Measurements from ENCODE around the gene SHROOM1. TPM values are rescaled to one million over a fixed set of nuclear protein-coding genes. Genes with fewer than 3 reads are reported as not detected.

Gene SHROOM1
- 1 to 10 TPM; 2.5 to 2.7 TPM for total RNA-seq

GRCh38 chr5:132830436-132831094 is at the start of gene SHROOM1:
Gene SHROOM1 (minus strand): TSS chr5:132830647. CDS start chr5:132826140, 4,507 bp downstream.
- no peak for DNase-seq
- no peaks in the 10 kb centered on the region for H3K9me3 Mint-ChIP-seq
- CTCF ChIA-PET = interaction anchor here (0.8 to 5.2 kb wide), 10 partner anchors 10 to 329 kb away, joined by 3 to 36 read pairs (median 5); partner anchors contain the start of genes CCNI2, GDF9 and UQCRQ
- no peaks in the 10 kb centered on the region for H3K36me3 Mint-ChIP-seq (ENCODE audit: low read depth)
- POLR2A ChIA-PET = interaction anchor here (0.9 to 1.4 kb wide), 3 partner anchors 17 to 132 kb away, joined by 3 to 5 read pairs (median 3); partner anchors contain the start of gene SOWAHA
- peaks cover 15% of the 10 kb centered on the region for H3K4me1 Mint-ChIP-seq
- H3K27ac Mint-ChIP-seq = no peak within 1 kb of the TSS
- H3K4me3 Mint-ChIP-seq = peak within 1 kb of the TSS; percentile 79
- H3K27me3 Mint-ChIP-seq = peaks cover 46% of the 10 kb centered on the region

- CTCF ChIA-PET = no interaction called here
- POLR2A ChIA-PET = interaction anchor here (1.1 to 2.0 kb wide), 3 partner anchors 10 to 178 kb away, joined by 3 to 10 read pairs (median 3); partner anchors contain the start of genes GDF9 and UQCRQ
- Mint-ChIP-seq H3K4me3 (no peak overlapping the region), H3K9me3 (no peaks in the 10 kb centered on the region), H3K4me1 (no peaks in the 10 kb centered on the region), H3K36me3 (ENCODE audit: low read depth) (peaks cover 29% of the 10 kb centered on the region), H3K27me3 (no peaks in the 10 kb centered on the region), H3K27ac (no peak overlapping the region)
- no peak for DNase-seq
These were observed 47.5 kb upstream of the SHROOM1 start for GRCh38 chr5:132877938-132878337.

GRCh38 chr5:132877466-132877865 is 47.0 kb upstream of the SHROOM1 start:
- no peak overlapping the region for H3K27ac Mint-ChIP-seq
- no peaks in the 10 kb centered on the region for H3K4me1 Mint-ChIP-seq
- no peak overlapping the region for H3K4me3 Mint-ChIP-seq
- DNase-seq = no peak
- POLR2A ChIA-PET = interaction anchor here (1.1 to 2.0 kb wide), 3 partner anchors 10 to 178 kb away, joined by 3 to 10 read pairs (median 3); partner anchors contain the start of genes GDF9 and UQCRQ
- peaks cover 30% of the 10 kb centered on the region for H3K36me3 Mint-ChIP-seq (ENCODE audit: low read depth)
- CTCF ChIA-PET = no interaction called here
- no peaks in the 10 kb centered on the region for H3K9me3 Mint-ChIP-seq
- no peaks in the 10 kb centered on the region for H3K27me3 Mint-ChIP-seq

GRCh38 chr5:132876020-132876759 is 45.7 kb upstream of the SHROOM1 start:
- peaks cover 29% of the 10 kb centered on the region for H3K36me3 Mint-ChIP-seq (ENCODE audit: low read depth)
- no peaks in the 10 kb centered on the region for H3K27me3 Mint-ChIP-seq
- H3K27ac Mint-ChIP-seq = no peak overlapping the region
- H3K4me1 Mint-ChIP-seq = no peaks in the 10 kb centered on the region
- no peak overlapping the region for H3K4me3 Mint-ChIP-seq
- H3K9me3 Mint-ChIP-seq = no peaks in the 10 kb centered on the region
- DNase-seq = no peak
- CTCF ChIA-PET = no interaction called here
- POLR2A ChIA-PET = interaction anchor here (1.4 to 2.0 kb wide), 2 partner anchors 9 to 16 kb away, joined by 3 to 10 read pairs; partner anchors contain the start of genes GDF9 and UQCRQ

GRCh38 chr5:132873930-132874271 is 43.5 kb upstream of the SHROOM1 start:
- H3K27ac Mint-ChIP-seq = no peak overlapping the region
- no peaks in the 10 kb centered on the region for H3K9me3 Mint-ChIP-seq
- ChIA-PET CTCF (no interaction called here), POLR2A (interaction anchor here (1.4 kb wide), 1 partner anchor 9 kb away, joined by 4 read pairs; no protein-coding TSS in a partner anchor)
- no peaks in the 10 kb centered on the region for H3K27me3 Mint-ChIP-seq
- no peak for DNase-seq
- peaks cover 34% of the 10 kb centered on the region for H3K36me3 Mint-ChIP-seq (ENCODE audit: low read depth)
- no peak overlapping the region for H3K4me3 Mint-ChIP-seq
- no peaks in the 10 kb centered on the region for H3K4me1 Mint-ChIP-seq

- CTCF ChIA-PET = interaction anchor here (1.2 to 1.4 kb wide), 2 partner anchors 9 to 10 kb away, joined by 3 to 6 read pairs; no protein-coding TSS in a partner anchor
- Mint-ChIP-seq H3K9me3 (no peaks in the 10 kb centered on the region), H3K27me3 (no peaks in the 10 kb centered on the region), H3K36me3 (ENCODE audit: low read depth) (peaks cover 35% of the 10 kb centered on the region), H3K4me3 (no peak within 1 kb of the TSS), H3K27ac (no peak within 1 kb of the TSS), H3K4me1 (peaks cover 5% of the 10 kb centered on the region)
- POLR2A ChIA-PET = interaction anchor here (1.4 kb wide), 1 partner anchor 10 kb away, joined by 4 read pairs; no protein-coding TSS in a partner anchor
- DNase-seq = no peak
These were observed 42.9 kb upstream of the SHROOM1 start, which contains the start of gene LEAP2 for GRCh38 chr5:132873119-132873929. Gene LEAP2 (plus strand): TSS chr5:132873668. CDS start chr5:132873695, 27 bp downstream.

GRCh38 chr5:132872788-132873118 is 42.3 kb upstream of the SHROOM1 start:
- no peak for DNase-seq
- no peak overlapping the region for H3K27ac Mint-ChIP-seq
- CTCF ChIA-PET = interaction anchor here (0.5 to 1.4 kb wide), 3 partner anchors 9 to 139 kb away, joined by 3 to 6 read pairs (median 3); no protein-coding TSS in a partner anchor

GRCh38 chr5:132871459-132872284 is 41.2 kb upstream of the SHROOM1 start:
- peaks cover 16% of the 10 kb centered on the region for H3K4me1 Mint-ChIP-seq
- H3K4me3 Mint-ChIP-seq = no peak overlapping the region
- DNase-seq = no peak
- H3K36me3 Mint-ChIP-seq (ENCODE audit: low read depth) = peaks cover 37% of the 10 kb centered on the region
- ChIA-PET CTCF (interaction anchor here (1.2 to 1.4 kb wide), 2 partner anchors 10 to 12 kb away, joined by 3 to 6 read pairs; no protein-coding TSS in a partner anchor), POLR2A (no interaction called here)
- H3K27ac Mint-ChIP-seq = peak overlapping the region; percentile 23
- no peaks in the 10 kb centered on the region for H3K27me3 Mint-ChIP-seq
- H3K9me3 Mint-ChIP-seq = no peaks in the 10 kb centered on the region

More at GRCh38 chr5:132872788-132873118, 42.3 kb upstream of the SHROOM1 start:
- Mint-ChIP-seq H3K4me3 (no peak overlapping the region), H3K36me3 (ENCODE audit: low read depth) (peaks cover 36% of the 10 kb centered on the region), H3K27me3 (no peaks in the 10 kb centered on the region), H3K4me1 (peaks cover 9% of the 10 kb centered on the region), H3K9me3 (no peaks in the 10 kb centered on the region)
- POLR2A ChIA-PET = interaction anchor here (1.4 kb wide), 1 partner anchor 11 kb away, joined by 4 read pairs; no protein-coding TSS in a partner anchor

GRCh38 chr5:132870801-132871200 is 40.4 kb upstream of the SHROOM1 start:
- no peaks in the 10 kb centered on the region for H3K27me3 Mint-ChIP-seq
- peaks cover 41% of the 10 kb centered on the region for H3K36me3 Mint-ChIP-seq (ENCODE audit: low read depth)
- POLR2A ChIA-PET = interaction anchor here (1.2 kb wide), 1 partner anchor 181 kb away, joined by 4 read pairs; the partner anchor contains the start of gene HSPA4
- CTCF ChIA-PET = interaction anchor here (1.1 to 1.5 kb wide), 2 partner anchors 12 to 16 kb away, joined by 3 to 7 read pairs; no protein-coding TSS in a partner anchor
- no peak overlapping the region for H3K27ac Mint-ChIP-seq
- no peak for DNase-seq
- H3K4me1 Mint-ChIP-seq = peaks cover 23% of the 10 kb centered on the region
- H3K9me3 Mint-ChIP-seq = no peaks in the 10 kb centered on the region
- H3K4me3 Mint-ChIP-seq = no peak overlapping the region

GRCh38 chr5:132868754-132869153 is 38.3 kb upstream of the SHROOM1 start:
- H3K4me3 Mint-ChIP-seq = no peak overlapping the region
- no peak overlapping the region for H3K27ac Mint-ChIP-seq
- ChIA-PET CTCF (interaction anchor here (0.7 to 1.2 kb wide), 3 partner anchors 26 to 60 kb away, joined by 3 read pairs; no protein-coding TSS in a partner anchor), POLR2A (interaction anchor here (3.0 to 3.8 kb wide), 2 partner anchors 8 to 183 kb away, joined by 10 to 25 read pairs; partner anchors contain the start of gene HSPA4)
- H3K27me3 Mint-ChIP-seq = no peaks in the 10 kb centered on the region
- H3K36me3 Mint-ChIP-seq (ENCODE audit: low read depth) = peaks cover 40% of the 10 kb centered on the region
- no peak for DNase-seq
- H3K9me3 Mint-ChIP-seq = no peaks in the 10 kb centered on the region
- H3K4me1 Mint-ChIP-seq = peaks cover 30% of the 10 kb centered on the region

- Mint-ChIP-seq H3K36me3 (ENCODE audit: low read depth) (peaks cover 30% of the 10 kb centered on the region), H3K9me3 (no peaks in the 10 kb centered on the region), H3K4me1 (peaks cover 31% of the 10 kb centered on the region), H3K4me3 (peak overlapping the region; percentile 96), H3K27ac (peak overlapping the region; percentile 94), H3K27me3 (no peaks in the 10 kb centered on the region)
- POLR2A ChIA-PET = interaction anchor here (0.7 to 4.0 kb wide), 10 partner anchors 10 to 455 kb away, joined by 3 to 25 read pairs (median 8); partner anchors contain the start of genes AFF4, HSPA4, IRF1 and KIF3A
- CTCF ChIA-PET = interaction anchor here (0.9 to 2.0 kb wide), 6 partner anchors 9 to 340 kb away, joined by 3 to 7 read pairs (median 4); partner anchors contain the start of gene SHROOM1
- DNase-seq = no peak
These were observed 36.6 kb upstream of the SHROOM1 start for GRCh38 chr5:132867046-132867451.
